ENCODE data around the gene HIBCH.

Gene HIBCH

DNA sequence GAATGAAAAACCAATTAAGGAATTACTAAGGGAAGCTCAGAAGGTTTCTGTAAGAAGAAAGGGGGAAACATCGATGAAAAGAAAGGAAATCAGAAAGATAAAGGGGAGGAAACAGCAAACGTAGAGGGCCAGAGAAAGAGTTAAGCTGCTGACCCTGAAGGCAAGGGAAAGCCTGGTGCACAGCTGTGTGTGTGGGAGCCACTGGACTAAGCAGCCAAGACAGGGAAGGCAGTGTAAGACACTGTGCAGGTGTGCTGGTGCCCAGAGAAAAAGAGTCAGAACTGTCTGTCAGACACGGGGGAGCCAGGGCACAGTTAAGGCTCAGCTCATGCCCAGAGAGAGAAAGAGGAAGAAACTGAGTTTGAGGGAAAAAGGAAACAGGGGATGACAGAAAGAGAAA is 104.0 kb downstream of the HIBCH start:
- no peak overlapping the region for H3K27ac ChIP-seq (replicated peaks)
- H3K27me3 ChIP-seq (ENCODE audit: insufficient read depth, poor library complexity, severe bottlenecking): no peaks in the 10 kb centered on the region
- no peak for TF ChIP-seq GABPA (IDR thresholded peaks at IDR 0.05; ENCODE audit: low read depth)
- TF ChIP-seq POLR2AphosphoS5 (IDR thresholded peaks at IDR 0.05; ENCODE audit: low read depth): no peak
- TF ChIP-seq, protein P1, sequence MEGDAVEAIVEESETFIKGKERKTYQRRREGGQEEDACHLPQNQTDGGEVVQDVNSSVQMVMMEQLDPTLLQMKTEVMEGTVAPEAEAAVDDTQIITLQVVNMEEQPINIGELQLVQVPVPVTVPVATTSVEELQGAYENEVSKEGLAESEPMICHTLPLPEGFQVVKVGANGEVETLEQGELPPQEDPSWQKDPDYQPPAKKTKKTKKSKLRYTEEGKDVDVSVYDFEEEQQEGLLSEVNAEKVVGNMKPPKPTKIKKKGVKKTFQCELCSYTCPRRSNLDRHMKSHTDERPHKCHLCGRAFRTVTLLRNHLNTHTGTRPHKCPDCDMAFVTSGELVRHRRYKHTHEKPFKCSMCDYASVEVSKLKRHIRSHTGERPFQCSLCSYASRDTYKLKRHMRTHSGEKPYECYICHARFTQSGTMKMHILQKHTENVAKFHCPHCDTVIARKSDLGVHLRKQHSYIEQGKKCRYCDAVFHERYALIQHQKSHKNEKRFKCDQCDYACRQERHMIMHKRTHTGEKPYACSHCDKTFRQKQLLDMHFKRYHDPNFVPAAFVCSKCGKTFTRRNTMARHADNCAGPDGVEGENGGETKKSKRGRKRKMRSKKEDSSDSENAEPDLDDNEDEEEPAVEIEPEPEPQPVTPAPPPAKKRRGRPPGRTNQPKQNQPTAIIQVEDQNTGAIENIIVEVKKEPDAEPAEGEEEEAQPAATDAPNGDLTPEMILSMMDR (IDR thresholded peaks at IDR 0.05; ENCODE audit: insufficient read depth, low read length): no peak
- no peak for TF ChIP-seq SPI1 (IDR thresholded peaks at IDR 0.05; ENCODE audit: borderline replicate concordance, low read depth)
- no peak overlapping the region for H3K4me3 ChIP-seq (replicated peaks; ENCODE audit: insufficient read depth, low read length)
- DNase-seq (ENCODE audit: low read depth in 1 of 2, low spot score in 1 of 2): no peak

DNA sequence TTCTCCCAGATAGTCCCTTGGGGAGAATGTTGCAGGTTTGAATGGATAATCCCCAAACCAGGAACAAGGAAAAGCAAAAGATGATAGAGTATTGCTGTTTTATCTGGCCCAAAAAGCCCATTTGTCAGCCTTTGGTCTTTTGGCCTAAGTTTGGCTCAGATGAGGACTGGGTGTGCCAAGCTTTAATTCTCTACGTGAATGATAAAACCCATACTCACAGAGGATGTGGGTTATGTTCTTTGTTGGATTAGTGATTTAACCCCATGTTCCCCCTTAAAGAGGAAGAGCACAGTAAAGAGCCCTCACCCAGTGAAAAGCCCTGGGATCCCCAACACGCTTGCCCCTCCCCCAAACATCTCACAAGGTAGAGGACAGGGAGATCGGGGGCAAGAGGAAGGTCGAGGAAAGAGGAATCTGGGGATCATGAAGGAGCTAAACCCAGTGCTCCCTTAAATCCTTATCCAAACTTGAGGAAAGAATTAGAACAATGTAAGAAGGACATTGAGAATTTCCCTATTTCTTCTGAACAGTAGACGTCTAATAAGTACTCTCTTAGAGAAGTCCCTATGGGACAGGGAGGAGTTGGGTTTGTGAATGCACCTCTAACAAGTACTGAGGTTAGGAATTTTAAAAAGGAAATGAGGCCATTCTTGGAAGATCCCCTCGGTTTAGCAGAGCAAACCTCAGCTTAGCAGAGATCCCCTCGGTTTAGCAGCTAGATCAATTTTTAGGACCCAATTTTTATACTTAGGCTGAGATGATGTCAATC is 105.0 kb downstream of the HIBCH start:
- no peak for DNase-seq (ENCODE audit: low read depth in 1 of 2, low spot score in 1 of 2)
- TF ChIP-seq POLR2AphosphoS5 (IDR thresholded peaks at IDR 0.05; ENCODE audit: low read depth) (no peak), SPI1 (IDR thresholded peaks at IDR 0.05; ENCODE audit: borderline replicate concordance, low read depth) (no peak), REST (IDR thresholded peaks at IDR 0.05; ENCODE audit: insufficient replicate concordance, low read depth) (no peak)
- Histone ChIP-seq H3K4me3 (replicated peaks; ENCODE audit: insufficient read depth, low read length) (no peak overlapping the region), H3K27ac (replicated peaks) (no peak overlapping the region), H3K27me3 (ENCODE audit: insufficient read depth, poor library complexity, severe bottlenecking) (no peaks in the 10 kb centered on the region)

DNA sequence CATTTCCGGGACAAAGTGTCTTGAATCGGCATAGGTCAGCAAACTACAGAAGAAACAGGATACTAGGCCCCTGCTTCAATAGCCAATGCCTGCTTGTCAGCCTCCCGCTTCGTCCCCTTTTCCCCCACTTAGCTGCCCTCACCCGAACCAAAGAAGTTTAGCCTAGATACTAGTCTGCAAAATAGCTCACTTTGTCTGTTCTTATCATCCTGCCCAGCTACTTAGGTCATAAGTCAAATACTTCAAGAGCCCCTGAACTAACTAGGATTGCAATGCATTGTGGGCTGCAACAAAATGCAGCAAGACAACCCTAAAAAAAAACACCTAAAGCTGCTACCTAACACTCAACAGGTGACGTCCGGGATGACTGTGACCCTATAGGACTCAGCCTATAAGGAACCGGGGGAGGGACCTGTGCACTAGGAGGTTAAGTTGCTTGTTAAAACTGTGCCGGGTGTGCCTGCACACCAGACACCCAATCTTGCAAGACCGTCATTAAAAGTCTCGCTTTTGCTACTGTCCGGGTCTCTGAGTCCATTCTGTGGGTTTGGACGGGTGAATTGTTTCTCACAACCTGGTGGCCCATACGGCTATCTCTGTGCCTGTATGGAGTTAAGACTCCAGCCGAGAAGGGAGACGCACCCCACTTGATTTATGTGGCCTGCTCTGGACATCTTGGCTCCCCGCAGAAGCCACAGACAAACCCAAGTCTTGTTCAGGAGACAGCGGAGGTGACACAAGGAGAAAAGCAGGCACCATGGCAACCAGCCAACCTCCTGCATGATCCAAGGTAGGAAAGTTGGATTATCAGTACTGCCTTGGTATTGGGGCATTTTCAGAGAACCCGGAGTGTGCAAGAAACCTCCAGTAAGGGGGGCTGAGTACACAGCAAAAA is 105.9 kb downstream of the HIBCH start:
- Histone ChIP-seq H3K27me3 (ENCODE audit: insufficient read depth, poor library complexity, severe bottlenecking) (no peaks in the 10 kb centered on the region), H3K27ac (replicated peaks) (no peak overlapping the region), H3K4me3 (replicated peaks; ENCODE audit: insufficient read depth, low read length) (no peak overlapping the region)
- DNase-seq (ENCODE audit: low read depth in 1 of 2, low spot score in 1 of 2): no peak
- TF ChIP-seq POLR2AphosphoS5 (IDR thresholded peaks at IDR 0.05; ENCODE audit: low read depth): no peak
- no peak for TF ChIP-seq SPI1 (IDR thresholded peaks at IDR 0.05; ENCODE audit: borderline replicate concordance, low read depth)
- TF ChIP-seq REST (IDR thresholded peaks at IDR 0.05; ENCODE audit: insufficient replicate concordance, low read depth): no peak
- TF ChIP-seq GABPA (IDR thresholded peaks at IDR 0.05; ENCODE audit: low read depth): no peak

- TF ChIP-seq SPI1 (IDR thresholded peaks at IDR 0.05; ENCODE audit: borderline replicate concordance, low read depth) (no peak), GABPA (IDR thresholded peaks at IDR 0.05; ENCODE audit: low read depth) (no peak), REST (IDR thresholded peaks at IDR 0.05; ENCODE audit: insufficient replicate concordance, low read depth) (no peak), POLR2AphosphoS5 (IDR thresholded peaks at IDR 0.05; ENCODE audit: low read depth) (no peak)
- TF ChIP-seq, protein P1 (IDR thresholded peaks at IDR 0.05; ENCODE audit: insufficient read depth, low read length): no peak
- Histone ChIP-seq H3K27me3 (ENCODE audit: insufficient read depth, poor library complexity, severe bottlenecking) (no peaks in the 10 kb centered on the region), H3K4me3 (replicated peaks; ENCODE audit: insufficient read depth, low read length) (no peak overlapping the region), H3K27ac (replicated peaks) (no peak overlapping the region)
- DNase-seq (ENCODE audit: low read depth in 1 of 2, low spot score in 1 of 2): no peak
These were observed 109.2 kb downstream of the HIBCH start for GRCh38 chr2:190210471-190210870.

Data from HL-60 (cell line).